A549 (cell line): Measurements from ENCODE around the gene ERFE. TPM values are rescaled to one million over a fixed set of nuclear protein-coding genes. Genes with fewer than 3 reads are reported as not detected.
"Not testable (repeated sequence)": the region's sequence is repeated elsewhere in the genome, so short reads cannot be mapped to it uniquely, and the experiment has no call there.

Experiments used
- ATAC-seq, 2 experiments: fragments of 200-7000 bp in 1 of 2; fragments of >200 bp in 1 of 2; cut with Nextera tagmentation in 1 of 2; cut with Tn5 transposase in 1 of 2; 3 replicates each; pipeline versions ENCODE4 v1.8.0 to v1.9.1; 2018 to 2020; ENCODE audit warnings: mild to moderate bottlenecking in 1 of 2, moderate library complexity in 1 of 2
- CTCF ChIA-PET: fragments of 300-600 bp; sonication (Branson Sonifier 250); formaldehyde crosslinking; extraction: SDS; loops from one replicate; lab custom pipeline; 2021; ENCODE audit warnings: antibody characterized with exemption, inconsistent platforms; lab: Yijun Ruan, JAX
- POLR2A ChIA-PET: fragments of 350-600 bp; formaldehyde crosslinking; extraction: SDS; loops from one replicate; lab custom pipeline; 2021; ENCODE audit warnings: antibody characterized with exemption, inconsistent platforms; lab: Yijun Ruan, JAX
- DNase-seq, 2 experiments: peaks; one replicate each; pipeline versions ENCODE4 v3.0.0 to v3.0.0-alpha.2; 2011 to 2016; ENCODE audit warnings: low read depth in 1 of 2, low spot score in 1 of 2
- FAIRE-seq: peaks from 2 replicates; lab custom pipeline; 2011; peaks lifted over from hg19 to GRCh38; lab: Jason Lieb, UNC
- H3K27ac ChIP-seq, 2 experiments: fragments of >200 bp; sonication (Bioruptor Twin); formaldehyde crosslinking; 3 replicates each; pipeline ENCODE4 v1.5.1; 2016 to 2017
- H3K4me1 ChIP-seq: fragments of >200 bp; sonication (Bioruptor Twin); formaldehyde crosslinking; 3 replicates; pipeline ENCODE4 v1.6.1; 2016
- H3K4me2 ChIP-seq: fragments of >200 bp; sonication (Bioruptor Twin); formaldehyde crosslinking; 3 replicates; pipeline ENCODE4 v1.6.1; 2016
- H3K4me3 ChIP-seq: fragments of >200 bp; sonication (Bioruptor Twin); formaldehyde crosslinking; 3 replicates; pipeline ENCODE4 v1.5.1; 2016
- H3K9me3 ChIP-seq: fragments of >200 bp; sonication (Bioruptor Twin); formaldehyde crosslinking; 3 replicates; pipeline ENCODE4 v1.6.1; 2016
- CHD2 ChIP-seq: fragments of 150-350 bp; IDR thresholded peaks from 2 replicates; pipeline ENCODE4 v1.6.1; 2014; ENCODE audit warnings: low read length; ENCODE audit not compliant: partially characterized antibody
- FOSB ChIP-seq: fragments of 250-450 bp; sonication (Bioruptor Pico); IDR thresholded peaks from 2 replicates; pipeline ENCODE4 v1.5.0; 2020; ENCODE audit warnings: mild to moderate bottlenecking, moderate library complexity
- HES2 ChIP-seq: fragments of >200 bp; sonication (Bioruptor Twin); formaldehyde crosslinking; IDR thresholded peaks from 2 replicates; pipeline ENCODE4 v1.6.1; 2016
- HOXB13 ChIP-seq: fragments of 250-450 bp; sonication (Bioruptor Pico); IDR thresholded peaks from 2 replicates; pipeline ENCODE4 v1.5.0; 2020; ENCODE audit warnings: low read depth, mild to moderate bottlenecking, moderate library complexity
- JUN ChIP-seq, 2 experiments: fragments of >200 bp; sonication (Bioruptor Twin); formaldehyde crosslinking; IDR thresholded peaks; 2 replicates in 1 of 2; 3 replicates in 1 of 2; pipeline ENCODE4 v1.6.1; 2016 to 2017
- MYC ChIP-seq: IDR thresholded peaks from 2 replicates; pipeline ENCODE4 v1.6.1; 2012; ENCODE audit warnings: mild to moderate bottlenecking, inconsistent platforms, low read length, improper control_type of control experiment, borderline replicate concordance
- PBX3 ChIP-seq: IDR thresholded peaks from 2 replicates; pipeline ENCODE4 v1.6.1; 2012
- ZC3H11A ChIP-seq: fragments of 450-650 bp; IDR thresholded peaks from 2 replicates; pipeline ENCODE4 v1.6.1; 2014; ENCODE audit warnings: antibody characterized with exemption, mild to moderate bottlenecking
- ZFP36 ChIP-seq: fragments of 450-650 bp; IDR thresholded peaks from 2 replicates; pipeline ENCODE4 v1.6.1; 2014; ENCODE audit warnings: borderline replicate concordance; ENCODE audit not compliant: partially characterized antibody
- WGBS: methylation state at CpG from one replicate; pipeline ENCODE4 v1.1.6; 2017; ENCODE audit errors: missing lambda C conversion rate; 5-methylcytosine and 5-hydroxymethylcytosine counted together
- polyA plus RNA-seq, 4 experiments: library from polyadenylated mRNA; depleted of rRNA in 3 of 4; stranded (reverse); fragments of >200 nt; fragmentation: RNase III in 1 of 4; extraction: RNeasy Plus Mini Kit Qiagen cat#74134 plus additional on column Dnase treatment in 1 of 4; gene quantifications; 2 replicates in 3 of 4; 3 replicates in 1 of 4; pipeline ENCODE4 v1.2.3, GENCODE V29; 2011 to 2017
- TF ChIP-seq, protein P1 (sequence below): fragments of >200 bp; sonication (Bioruptor Twin); formaldehyde crosslinking; IDR thresholded peaks from 3 replicates; pipeline ENCODE4 v1.5.1; 2016

The ERFE gene
- polyA plus RNA-seq, 2 of the 4 experiments (the other 2 are of a cell fraction), result 2.6 TPM

- POLR2A ChIA-PET, result no interaction called here
- CTCF ChIA-PET, result interaction anchor here (0.7 to 1.4 kb wide), 4 partner anchors 9 to 254 kb away, joined by 3 read pairs; no protein-coding TSS in a partner anchor
- ATAC-seq, result 0 out of 6 replicates have a peak, but pooled peaks of 1 of the 2 experiments have one; percentile 31
Measured at GRCh38 chr2:238114851-238115660, 43.7 kb upstream of the ERFE start.

DNA sequence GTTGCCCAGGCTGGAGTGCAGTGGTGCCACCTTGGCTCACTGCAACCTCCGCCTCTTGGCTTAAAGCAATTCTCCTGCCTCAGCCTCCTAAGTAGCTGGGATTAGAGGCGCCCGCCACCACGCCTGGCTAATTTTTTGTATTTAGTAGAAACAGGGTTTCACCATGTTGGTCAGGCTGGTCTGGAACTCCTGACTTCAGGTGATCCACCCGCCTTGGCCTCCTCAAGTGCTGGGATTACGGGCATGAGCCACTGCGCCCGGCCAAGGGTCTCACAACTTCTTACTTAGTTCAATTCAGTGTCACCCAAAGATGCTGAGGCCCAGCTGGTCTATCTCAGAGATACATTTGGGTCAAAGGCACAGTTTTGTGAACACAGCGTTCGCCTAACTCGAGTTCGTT is 43.1 kb upstream of the ERFE start:
- H3K4me2 ChIP-seq, H3K27ac ChIP-seq, FAIRE-seq, H3K4me1 ChIP-seq, POLR2A ChIA-PET, ATAC-seq, DNase-seq, H3K4me3 ChIP-seq: not testable (repeated sequence)
- H3K9me3 ChIP-seq, result peaks cover 20% of the 10 kb centered on the region
- CTCF ChIA-PET, result interaction anchor here (0.9 to 1.2 kb wide), 2 partner anchors 45 to 255 kb away, joined by 3 read pairs; no protein-coding TSS in a partner anchor
- 75% methylated on average over 11 of the region's 12 CpGs for WGBS

More at GRCh38 chr2:238114851-238115660, 43.7 kb upstream of the ERFE start:
- no peak for FAIRE-seq
- peaks cover 20% of the 10 kb centered on the region for H3K9me3 ChIP-seq
- H3K27ac ChIP-seq, result no peak overlapping the region
- no peaks in the 10 kb centered on the region for H3K4me1 ChIP-seq
- no peak overlapping the region for H3K4me2 ChIP-seq
- no peak for DNase-seq
- no peak overlapping the region for H3K4me3 ChIP-seq
- WGBS, result 61% methylated on average over 23 of the region's 32 CpGs
- TF ChIP-seq PBX3, result no peak

DNA sequence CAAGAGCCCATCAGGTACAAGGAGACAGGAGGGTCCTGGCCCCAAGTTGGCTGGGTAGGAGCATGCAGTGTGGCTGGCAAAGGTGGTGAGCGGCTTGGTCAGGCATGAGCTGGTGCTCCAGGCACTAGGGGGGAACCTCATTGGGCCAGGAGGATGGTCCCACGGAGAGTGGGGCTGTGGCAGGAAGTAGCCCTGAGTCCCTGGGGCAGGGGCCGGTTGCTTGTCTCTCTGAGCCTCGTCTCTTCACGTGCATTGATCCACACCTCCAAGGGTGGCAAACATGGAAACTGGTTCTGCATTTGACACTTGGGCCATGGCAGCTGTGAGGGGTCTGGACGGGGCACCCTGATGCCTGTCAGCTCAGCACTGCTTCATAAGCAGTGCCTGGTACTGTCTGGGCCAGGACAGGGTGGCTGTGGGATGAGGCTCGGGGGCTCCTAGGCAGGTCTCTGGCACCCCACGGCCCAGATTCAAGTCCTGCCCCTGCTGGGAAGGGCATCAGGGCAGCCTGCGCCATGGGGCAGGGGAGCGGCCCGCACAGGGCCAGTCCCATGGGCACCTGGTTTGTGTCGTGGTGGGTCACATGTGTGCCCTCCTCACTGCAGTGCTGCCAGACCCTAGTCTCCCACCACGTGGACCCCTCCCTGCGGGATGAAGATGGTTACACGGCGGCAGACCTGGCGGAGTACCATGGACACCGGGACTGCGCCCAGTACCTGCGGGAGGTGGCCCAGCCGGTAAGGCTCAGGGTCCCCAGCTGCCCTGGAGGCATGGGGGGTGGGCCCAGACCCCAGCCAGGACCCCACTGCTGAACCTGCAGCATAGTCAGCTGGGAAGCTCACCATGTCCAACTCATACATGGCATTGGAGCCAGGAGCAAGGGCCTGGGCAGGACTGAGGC is 42.2 kb upstream of the ERFE start:
- TF ChIP-seq FOSB (CRISPR knock-in tag) (no peak), HOXB13 (CRISPR knock-in tag) (no peak), CHD2 (no peak), MYC (no peak), ZFP36 (no peak), ZC3H11A (no peak), JUN (IDR thresholded peaks at IDR 0.05) (no peak), HES2 (no peak)
- TF ChIP-seq, protein P1, sequence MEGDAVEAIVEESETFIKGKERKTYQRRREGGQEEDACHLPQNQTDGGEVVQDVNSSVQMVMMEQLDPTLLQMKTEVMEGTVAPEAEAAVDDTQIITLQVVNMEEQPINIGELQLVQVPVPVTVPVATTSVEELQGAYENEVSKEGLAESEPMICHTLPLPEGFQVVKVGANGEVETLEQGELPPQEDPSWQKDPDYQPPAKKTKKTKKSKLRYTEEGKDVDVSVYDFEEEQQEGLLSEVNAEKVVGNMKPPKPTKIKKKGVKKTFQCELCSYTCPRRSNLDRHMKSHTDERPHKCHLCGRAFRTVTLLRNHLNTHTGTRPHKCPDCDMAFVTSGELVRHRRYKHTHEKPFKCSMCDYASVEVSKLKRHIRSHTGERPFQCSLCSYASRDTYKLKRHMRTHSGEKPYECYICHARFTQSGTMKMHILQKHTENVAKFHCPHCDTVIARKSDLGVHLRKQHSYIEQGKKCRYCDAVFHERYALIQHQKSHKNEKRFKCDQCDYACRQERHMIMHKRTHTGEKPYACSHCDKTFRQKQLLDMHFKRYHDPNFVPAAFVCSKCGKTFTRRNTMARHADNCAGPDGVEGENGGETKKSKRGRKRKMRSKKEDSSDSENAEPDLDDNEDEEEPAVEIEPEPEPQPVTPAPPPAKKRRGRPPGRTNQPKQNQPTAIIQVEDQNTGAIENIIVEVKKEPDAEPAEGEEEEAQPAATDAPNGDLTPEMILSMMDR, result no peak
- CTCF ChIA-PET, result interaction anchor here (0.9 kb wide), 1 partner anchor 255 kb away, joined by 3 read pairs; no protein-coding TSS in a partner anchor
- DNase-seq (no peak), ATAC-seq (no peak), FAIRE-seq (no peak)
- Histone ChIP-seq H3K9me3 (peaks cover 20% of the 10 kb centered on the region), H3K27ac (no peak overlapping the region), H3K4me1 (no peaks in the 10 kb centered on the region), H3K4me3 (no peak overlapping the region), H3K4me2 (no peak overlapping the region)
- WGBS, result 63% methylated on average over 12 of the region's 21 CpGs
- POLR2A ChIA-PET, result no interaction called here
